ENCODE results near the gene TAS2R10.

DNA sequence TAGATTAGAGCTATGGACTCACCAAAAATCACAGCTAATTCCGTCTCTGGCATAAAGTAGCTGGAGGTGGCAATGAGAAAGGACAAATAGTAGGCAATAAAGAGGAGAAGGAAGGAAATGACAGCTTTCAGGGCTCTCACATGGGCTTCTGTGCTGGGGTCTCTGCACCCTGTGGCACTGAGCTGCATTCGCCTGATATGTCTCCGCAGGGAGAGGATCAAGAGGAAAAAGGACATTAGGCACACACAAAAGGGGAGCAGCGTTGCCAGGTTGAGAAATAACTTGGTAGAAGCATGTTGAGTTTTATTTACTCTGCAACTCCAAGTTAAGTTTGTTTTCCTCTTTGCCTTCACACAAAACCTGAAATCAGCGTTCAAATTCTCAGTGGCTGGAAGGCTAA is 24.4 kb downstream of the TAS2R10 start:
- no peak for TF ChIP-seq CSRNP3 (CRISPR knock-in tag; IDR thresholded peaks at IDR 0.05)
- no peak for TF ChIP-seq SNAI2 (CRISPR knock-in tag; IDR thresholded peaks at IDR 0.05)
